NCI-H2196 treated with DMSO at 0.1 percent for 48 hours (cell line): ENCODE results near the gene KSR1.
A peak's percentile ranks its signal among the peaks of the same experiment; 100 is the strongest.

Experiments
- DNase-seq: peaks from one replicate; lab custom pipeline; 2025; ENCODE audit not compliant: unreplicated experiment; lab: John Stamatoyannopoulos, UW

The KSR1 gene

GRCh38 chr17:27547301-27547683 lies 91.0 kb downstream of the KSR1 start:
- no peak for DNase-seq

DNA sequence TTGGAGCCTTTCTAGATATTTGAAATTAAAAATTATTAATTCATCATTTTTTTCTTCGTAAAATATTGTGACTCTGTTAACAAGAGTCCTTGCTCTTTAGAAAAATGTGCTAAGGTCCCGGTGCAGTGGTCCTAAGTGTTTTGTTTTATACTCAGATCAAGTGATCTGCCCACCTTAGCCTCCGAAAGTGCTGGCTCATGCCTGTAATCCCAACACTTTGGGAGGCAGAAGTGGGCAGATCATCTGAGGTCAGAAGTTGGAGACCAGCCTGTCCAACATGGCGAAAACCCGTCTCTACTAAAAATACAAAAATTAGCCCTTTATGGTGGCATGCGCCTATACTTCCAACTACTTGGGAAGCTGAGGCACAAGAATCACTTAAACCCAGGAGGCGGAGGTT lies 92.1 kb downstream of the KSR1 start:
- DNase-seq, result no peak

DNA sequence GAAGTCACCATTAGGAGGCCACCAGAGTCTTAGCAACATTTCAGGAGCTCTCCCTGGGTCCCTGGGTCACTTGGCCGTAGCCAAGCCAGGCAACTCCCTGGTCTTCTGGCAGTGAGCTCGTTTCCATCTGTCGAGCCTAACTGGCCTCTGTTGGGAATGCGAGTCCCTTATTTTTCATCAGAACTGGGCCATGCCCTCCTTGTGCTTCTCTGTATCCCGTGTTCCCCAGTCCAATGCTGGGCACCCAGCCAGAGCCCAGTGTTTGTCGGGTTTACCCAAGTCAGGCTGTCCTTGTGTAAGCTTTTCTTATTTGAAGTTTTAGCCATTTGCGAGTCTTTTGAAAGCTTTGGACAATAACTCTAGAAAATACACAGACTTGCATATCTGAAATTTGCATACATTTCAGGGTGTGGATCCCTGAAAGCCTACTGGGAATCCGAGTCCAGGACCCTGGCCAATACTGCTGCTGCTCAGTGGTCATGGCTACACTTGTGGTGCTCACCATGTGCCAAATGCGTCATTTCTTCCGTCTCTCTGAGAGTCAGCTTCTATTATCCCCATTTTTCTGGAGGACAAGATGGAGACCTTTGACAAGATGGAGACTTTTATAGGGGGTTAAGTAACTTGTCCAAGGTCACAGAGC lies 93.1 kb downstream of the KSR1 start:
- no peak for DNase-seq

- no peak for DNase-seq
Observed at GRCh38 chr17:27550291-27550930, 94.2 kb downstream of the KSR1 start.

GRCh38 chr17:27550974-27551505 lies 94.8 kb downstream of the KSR1 start:
- DNase-seq, result no peak

DNA sequence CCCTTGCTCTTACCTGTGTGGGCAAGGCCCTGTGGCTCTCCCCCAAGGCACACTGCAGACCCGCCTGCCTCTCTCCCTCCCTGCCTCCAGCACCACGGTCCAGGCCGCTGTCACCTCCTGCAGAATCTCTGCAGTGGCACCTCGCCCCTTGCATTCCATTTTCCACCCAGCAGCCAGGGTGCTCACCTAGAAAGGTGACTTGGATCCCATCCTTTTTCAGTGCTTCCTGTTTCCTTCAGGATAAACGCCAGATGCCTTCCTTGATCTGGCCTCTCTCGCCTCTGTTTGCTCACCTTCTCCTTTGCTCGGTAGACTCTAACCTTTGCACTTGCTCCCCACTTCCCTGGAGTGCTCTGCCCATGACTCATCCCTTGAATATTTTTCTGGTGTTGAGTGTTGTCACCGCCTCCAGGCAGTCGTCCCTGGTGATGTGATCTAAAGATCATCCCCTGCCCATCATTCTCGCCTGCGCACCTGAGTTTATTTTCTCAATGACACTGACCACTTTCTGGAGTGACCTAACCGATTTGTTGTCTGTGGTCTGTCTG lies 95.5 kb downstream of the KSR1 start:
- no peak for DNase-seq

DNA sequence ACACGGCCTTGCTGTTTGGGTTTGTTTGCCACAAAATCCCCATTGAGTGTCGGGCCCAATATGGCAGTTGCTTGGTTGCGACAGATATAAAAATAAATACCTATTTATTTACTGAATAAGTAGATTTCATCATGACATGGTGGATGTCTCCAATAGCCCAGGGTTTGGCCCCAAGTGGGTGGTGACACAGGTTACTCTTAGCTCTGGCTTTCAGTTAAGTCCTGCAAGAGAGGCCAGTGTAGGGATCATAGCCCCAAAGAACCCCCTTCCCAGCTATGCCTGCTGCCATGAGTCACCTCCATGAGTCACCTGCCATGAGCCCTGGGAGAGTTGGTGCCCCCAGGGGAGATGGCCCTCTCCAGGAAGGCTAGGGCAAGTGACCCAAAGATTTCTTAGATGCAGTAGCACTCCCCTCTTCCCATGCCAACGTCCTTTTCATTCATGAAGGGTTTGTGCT lies 96.1 kb downstream of the KSR1 start:
- no peak for DNase-seq

DNA sequence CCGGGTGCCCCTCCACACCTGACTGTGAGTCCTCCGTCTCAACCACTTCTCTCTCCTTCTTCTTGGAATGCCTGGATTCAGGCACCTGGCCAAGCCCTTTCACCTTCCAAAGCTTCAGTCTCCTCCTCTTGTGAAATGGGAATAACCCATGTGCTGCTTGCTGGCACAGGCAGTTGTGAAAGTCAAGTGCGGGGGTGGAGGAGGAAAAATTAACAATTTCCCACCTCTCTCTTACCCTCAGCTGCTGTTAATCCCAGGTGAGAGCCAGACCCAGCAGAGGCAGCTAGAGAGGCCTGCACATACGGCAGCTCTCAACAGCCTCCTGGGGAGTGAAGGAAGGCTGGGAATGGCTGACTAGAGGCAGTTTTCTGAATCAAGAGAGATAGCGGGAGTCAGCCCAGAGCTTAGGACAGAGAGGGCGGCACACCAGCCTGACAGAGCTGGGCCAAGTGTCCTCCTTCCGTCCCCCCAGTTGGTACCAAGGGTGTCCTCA lies 96.8 kb downstream of the KSR1 start:
- no peak for DNase-seq

GRCh38 chr17:27554152-27554551 lies 97.9 kb downstream of the KSR1 start:
- DNase-seq, result no peak

DNA sequence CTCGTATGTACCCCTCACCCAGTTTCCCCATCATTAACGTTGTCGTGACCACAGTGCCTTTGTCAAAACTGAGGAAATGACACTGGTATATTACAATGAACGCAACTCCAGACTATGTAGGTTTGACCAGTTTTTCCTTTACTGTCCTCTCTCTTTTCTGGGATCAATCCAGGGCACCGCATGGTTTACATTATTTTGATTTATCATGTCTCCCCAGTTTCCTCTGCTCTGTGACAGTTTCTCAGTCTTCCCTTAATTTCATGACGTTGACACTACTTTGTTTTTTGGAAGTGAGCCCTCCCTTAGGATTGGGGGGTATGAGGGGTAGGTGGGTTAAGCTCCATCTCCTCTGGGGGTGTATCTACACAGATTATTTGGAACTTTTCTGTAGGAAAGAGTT lies 98.7 kb downstream of the KSR1 start:
- no peak for DNase-seq

- no peak for DNase-seq
Observed at GRCh38 chr17:27555339-27555738, 99.1 kb downstream of the KSR1 start.

DNA sequence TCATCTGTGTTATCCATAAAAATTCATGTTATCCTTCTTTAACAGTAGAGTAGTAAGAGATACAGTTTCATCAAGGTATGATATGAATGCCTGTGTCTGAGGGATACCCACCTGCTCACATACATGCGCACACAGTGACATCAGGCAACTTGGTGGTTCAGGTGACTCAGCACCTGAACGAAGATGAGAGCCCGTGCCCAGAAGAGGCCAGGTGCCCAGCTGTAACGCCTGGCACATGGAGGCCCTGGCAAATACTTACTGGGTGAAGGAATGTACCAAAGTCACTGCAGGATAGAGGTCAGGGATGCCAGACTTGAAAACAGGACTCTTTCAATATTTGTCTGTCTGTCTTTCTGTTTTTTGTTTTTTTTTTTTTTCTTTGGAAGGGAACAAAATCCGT lies 102.1 kb downstream of the KSR1 start:
- DNase-seq, result peak; percentile 1

DNA sequence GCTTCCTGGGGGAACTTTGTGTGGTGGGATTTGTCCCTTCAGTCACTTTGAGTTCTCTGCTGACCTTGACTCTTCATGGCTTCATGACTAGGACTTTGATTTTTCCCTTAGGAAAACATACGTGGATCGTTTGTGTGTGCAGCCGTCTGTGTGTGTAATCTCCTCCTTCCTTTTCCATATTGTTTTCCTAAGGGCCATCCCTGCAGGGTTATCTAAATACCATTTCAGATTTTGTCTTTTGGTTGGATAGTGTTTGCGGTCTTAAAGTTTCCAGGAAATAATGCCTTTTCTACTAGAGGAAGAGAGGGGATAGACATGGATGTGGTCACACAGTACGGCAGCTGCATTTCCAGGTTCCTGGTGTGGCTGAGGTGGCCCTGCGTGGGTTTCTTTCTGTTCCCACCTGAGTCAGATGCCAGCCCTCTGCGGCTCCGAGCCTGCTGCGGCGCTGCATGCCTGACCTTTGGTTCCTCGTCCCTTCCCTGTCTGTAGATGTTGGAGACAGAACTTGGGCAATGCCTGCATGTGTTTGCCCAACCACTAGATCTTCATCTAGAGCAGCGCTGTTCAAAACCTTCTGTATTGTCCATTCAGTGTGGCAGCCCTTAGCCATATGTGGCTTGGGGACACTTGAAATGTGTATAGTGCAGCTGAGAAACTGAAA lies 102.7 kb downstream of the KSR1 start:
- no peak for DNase-seq

DNA sequence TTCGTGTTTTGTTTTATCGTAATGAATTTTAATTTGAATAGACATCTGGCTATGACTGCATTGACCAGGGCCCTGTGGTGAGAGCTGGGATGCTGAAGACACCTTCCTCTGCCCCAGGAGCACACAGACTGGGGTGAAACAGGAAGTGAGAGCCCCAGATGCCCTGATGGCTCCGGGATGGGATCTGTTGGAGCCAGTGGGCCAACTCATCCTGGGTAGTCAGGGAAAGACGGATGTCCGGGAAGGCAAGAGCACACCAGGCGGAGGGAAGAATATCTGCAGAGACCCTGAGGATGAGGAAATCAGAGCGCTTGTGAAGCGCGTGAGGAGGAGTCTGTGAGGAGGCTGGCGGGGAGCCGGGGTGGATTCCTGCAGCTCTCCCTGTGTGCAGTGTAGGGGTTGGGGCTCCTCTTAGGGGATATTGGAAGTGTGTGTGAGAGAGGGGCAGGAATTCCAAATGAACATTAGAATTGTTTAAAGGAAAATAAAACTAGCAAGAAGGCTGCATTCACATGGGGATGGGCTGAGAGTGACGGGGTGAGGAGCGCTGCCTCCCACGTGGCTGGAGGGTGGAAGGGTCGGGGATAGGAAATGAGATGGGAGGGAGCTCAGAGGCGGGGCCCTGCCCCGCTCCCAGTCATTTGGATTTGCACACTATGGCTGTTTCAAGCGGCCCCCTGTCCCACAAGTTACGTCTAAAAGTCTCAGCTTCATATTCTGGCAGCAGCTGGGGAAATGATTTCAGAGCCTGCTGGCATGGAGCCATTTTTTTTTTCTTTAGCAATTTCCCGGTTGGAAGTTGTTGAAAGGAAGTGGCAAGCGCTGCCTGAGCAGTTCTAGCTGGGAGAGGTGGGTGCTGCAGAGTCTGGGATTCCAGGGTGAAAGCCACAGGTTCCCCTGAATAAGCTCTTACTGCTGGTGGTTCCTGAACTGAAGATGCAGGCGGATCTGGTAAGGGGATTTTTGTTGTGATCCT lies 103.5 kb downstream of the KSR1 start:
- DNase-seq, result no peak

GRCh38 chr17:27560668-27561067 lies 104.4 kb downstream of the KSR1 start:
- no peak for DNase-seq

DNA sequence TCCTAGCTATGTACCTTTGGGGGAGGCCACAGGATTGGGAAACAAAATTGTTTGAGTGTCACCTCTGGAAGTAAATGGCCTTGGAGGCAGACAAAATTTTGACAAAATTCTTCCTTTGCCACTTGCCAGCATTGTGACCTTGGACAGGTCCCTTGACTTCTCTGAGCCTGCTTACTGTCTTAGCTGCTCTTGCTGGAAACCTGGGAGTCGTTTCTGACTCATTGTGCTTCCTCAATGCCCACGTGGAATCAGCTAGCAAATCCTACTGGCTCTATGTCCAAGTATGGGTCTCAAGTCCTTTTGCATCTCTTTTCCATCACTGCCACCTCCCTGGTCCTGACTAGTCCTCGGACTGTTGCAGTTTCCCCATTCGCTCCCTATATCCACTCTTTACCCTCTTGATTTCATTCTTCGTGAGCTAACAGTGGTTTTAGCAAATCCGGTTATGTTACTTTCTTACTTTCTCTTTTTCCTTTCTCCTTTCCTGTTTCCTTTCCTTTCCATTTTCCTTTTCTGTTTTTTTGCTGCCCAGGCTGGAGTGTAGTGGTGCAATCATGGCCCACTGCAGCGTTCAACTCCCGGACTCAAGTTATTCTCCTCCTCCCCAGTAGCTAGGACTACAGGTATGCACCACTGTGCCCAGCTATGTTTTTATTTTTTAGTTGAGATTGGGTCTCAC lies 106.7 kb downstream of the KSR1 start:
- DNase-seq, result no peak

GRCh38 chr17:27563532-27563931 lies 107.3 kb downstream of the KSR1 start:
- no peak for DNase-seq

GRCh38 chr17:27564463-27564862 lies 108.2 kb downstream of the KSR1 start:
- no peak for DNase-seq

DNA sequence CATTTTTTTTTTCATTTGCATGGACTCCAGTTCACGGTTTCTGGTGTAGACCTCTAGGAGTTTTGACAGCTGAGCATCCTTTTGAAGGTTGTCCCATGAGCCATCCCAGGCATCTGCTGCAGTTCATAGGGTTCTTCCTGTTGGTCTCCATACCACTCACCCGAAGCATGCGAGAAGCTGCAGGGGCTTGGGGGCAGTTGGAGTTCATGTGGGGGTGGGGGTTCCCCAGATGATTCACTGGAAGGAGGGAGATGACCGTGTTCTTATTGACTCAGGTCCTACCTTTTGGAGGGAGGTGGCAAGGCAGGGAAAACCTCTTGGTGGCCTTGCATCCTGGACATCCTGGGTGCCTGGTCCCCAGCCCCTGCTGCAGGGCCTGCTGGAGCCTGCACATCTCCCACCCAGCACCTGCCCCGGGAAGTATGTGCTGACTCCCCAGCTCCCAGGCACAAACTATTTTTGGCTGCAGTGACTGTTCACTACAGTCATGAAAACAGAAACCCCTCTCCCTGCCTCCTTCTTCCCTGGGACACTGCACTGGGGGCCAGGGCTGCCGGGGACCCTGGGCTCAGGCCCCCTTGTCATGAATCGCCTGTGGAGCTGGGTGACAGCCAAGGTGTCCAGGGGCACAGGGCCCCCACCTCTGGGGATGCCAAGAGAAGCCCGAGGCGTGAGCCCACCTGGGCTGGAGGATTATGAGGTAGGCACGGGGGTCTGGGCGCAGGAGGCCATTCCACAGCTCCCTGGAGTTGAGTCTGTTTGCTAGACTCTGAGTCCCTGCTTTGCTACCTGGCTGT lies 109.8 kb downstream of the KSR1 start:
- DNase-seq, result no peak
